OCI-LY7 (cell line): ENCODE results near the gene CD207.

Experiments used
- EZH2phosphoT487 ChIP-seq: fragments of 200-600 bp; sonication (generic); IDR thresholded peaks from 2 replicates; pipeline ENCODE4 v1.6.1; 2018; ENCODE audit warnings: low read depth, borderline replicate concordance, mild to moderate bottlenecking, mixed run types, antibody characterized with exemption, low read length, moderate library complexity, mixed read lengths
- TF ChIP-seq, protein P1 (sequence below): fragments of 200-600 bp; sonication (generic); conservative IDR thresholded peaks from 2 replicates; pipeline ENCODE4 v1.5.1; 2014; ENCODE audit warnings: mild to moderate bottlenecking, antibody characterized with exemption, low read length, moderate library complexity, mixed read lengths

DNA sequence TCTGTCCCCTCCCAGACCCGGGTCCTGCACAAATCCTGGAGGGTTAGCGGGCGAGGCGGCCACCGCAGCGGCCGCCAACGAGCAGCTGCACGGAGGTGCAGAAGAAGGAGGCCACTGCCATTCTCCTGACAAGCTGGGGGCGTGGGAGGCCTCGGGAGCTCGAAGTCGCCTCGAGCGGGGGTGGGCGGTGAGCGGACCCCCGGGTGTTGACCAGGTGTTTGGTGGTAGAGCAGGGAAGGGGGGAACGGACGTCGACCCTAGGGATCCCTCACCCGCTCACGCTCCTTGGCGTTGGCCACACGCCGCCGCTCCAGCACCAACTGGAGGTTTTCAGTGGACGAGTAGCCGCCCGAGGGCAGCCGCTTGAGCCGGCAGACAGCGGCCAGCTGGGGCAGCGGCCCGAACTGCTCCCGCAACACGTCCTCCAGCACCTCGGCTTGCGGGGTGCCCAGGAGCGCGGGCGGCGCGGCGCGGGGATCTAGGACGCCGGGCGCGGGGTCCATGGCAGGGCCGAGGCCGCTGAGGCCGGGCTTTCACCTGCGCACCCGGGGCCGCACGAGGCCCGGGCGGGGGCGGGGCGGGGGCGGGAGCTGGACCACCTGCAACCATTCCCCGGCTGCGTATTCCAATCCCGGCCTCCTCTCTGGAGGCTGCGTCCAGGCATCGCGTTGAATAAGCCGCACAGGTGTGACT is 45.3 kb downstream of the CD207 start, which contains the start of gene FIGLA:
- no peak for TF ChIP-seq EZH2phosphoT487
- TF ChIP-seq, protein P1, sequence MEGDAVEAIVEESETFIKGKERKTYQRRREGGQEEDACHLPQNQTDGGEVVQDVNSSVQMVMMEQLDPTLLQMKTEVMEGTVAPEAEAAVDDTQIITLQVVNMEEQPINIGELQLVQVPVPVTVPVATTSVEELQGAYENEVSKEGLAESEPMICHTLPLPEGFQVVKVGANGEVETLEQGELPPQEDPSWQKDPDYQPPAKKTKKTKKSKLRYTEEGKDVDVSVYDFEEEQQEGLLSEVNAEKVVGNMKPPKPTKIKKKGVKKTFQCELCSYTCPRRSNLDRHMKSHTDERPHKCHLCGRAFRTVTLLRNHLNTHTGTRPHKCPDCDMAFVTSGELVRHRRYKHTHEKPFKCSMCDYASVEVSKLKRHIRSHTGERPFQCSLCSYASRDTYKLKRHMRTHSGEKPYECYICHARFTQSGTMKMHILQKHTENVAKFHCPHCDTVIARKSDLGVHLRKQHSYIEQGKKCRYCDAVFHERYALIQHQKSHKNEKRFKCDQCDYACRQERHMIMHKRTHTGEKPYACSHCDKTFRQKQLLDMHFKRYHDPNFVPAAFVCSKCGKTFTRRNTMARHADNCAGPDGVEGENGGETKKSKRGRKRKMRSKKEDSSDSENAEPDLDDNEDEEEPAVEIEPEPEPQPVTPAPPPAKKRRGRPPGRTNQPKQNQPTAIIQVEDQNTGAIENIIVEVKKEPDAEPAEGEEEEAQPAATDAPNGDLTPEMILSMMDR, result no peak
